ENCODE data around the gene TRPM1.

The TRPM1 gene

DNA sequence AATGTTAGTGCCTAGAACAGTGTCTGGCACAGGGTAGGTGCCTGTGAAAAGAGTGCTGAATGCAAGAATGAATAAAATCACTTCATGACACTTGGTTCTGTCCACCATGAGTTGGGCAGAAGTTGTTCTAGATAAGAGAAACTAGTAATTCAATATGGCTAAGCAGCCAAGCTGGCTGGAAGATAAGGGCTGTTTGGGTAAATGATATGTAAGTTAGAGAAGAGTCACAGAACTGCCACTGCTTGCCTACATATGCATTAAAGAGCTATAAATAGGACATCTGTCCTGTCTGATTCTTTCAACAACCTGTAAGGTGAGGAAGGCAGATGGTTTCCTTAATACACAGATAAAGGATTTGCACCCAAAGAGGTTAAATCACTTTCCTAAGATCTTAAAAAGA, 123.2 kb downstream of the TRPM1 start:
- DNase-seq (ENCODE audit: low read depth in 2 of 2): no peak

DNA sequence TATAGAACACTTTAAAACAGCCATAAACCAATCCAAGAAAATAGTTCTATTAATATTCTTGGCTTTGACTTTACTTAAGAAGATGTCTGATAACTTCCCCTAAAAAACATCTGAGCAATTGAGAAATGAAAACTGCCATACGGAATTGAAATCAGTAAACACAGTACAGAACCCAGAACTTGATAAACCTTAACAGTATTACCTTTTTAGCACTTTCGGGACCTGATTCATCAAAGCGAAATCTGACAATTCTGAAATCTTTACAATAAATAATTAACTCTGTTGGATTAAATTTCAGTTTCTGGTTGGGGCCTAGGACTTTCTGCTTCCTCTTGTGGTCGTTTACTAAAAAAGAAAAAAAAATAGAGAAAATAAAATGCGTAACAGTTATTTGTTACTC, 127.4 kb downstream of the TRPM1 start:
- no peak for DNase-seq (ENCODE audit: low read depth in 2 of 2)

DNA sequence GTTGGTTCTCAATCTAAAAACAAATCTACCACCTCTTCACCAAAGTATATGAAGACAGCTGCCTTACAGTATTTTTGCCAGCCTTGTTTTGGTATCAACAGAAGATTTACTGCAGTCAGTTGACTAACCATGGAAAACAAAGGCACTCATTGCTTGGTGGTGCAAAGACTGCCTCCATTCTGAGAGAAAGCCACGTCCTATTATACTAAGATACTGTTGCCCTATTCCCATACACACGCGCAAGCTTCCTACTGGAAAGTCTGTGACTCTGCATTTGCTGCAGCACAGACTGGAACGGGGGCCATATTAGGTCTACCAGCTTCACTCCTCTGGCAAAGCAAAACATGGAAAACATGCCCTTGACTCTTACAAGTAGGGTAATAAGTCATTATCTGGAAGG, 128.1 kb downstream of the TRPM1 start:
- DNase-seq (ENCODE audit: low read depth in 2 of 2): no peak

DNA sequence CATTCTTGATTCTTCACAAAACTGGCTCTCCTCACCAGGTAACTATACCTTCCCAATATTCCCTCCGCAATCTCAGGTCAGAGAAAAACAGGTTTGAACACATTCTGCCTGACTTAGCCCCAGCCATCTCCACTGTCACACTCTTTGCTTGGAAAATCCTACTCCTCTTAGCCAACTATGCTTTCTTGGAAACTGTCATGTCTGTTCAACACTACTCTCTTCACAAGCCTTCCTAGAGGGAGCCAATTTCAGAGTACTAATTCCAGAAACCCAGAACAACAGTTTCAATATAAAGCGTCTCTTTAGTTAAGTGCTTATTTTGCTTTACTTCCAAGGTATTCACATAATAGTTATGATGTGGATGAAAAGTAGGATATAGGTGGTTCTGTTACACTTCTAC, 131.8 kb downstream of the TRPM1 start:
- DNase-seq (ENCODE audit: low read depth in 2 of 2): no peak

DNA sequence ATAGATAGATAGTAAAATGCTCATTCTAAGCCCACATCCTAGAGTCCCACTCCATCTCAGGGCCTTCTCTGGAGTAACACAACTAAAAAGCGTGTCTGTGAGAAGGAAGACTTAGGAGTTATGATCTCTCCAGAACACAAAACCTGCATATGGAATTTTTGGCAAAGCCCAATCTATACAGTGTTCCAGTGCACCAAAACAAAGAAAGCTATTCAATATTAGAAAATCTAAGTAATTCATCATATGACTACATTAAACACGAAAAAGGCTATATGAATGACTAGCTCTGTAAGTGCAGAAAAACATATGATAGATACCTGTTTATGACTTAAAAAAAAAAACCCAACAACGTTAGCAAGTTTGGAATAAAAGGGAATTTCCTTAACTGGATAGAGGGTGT, 137.8 kb downstream of the TRPM1 start:
- no peak for DNase-seq (ENCODE audit: low read depth in 2 of 2)

DNA sequence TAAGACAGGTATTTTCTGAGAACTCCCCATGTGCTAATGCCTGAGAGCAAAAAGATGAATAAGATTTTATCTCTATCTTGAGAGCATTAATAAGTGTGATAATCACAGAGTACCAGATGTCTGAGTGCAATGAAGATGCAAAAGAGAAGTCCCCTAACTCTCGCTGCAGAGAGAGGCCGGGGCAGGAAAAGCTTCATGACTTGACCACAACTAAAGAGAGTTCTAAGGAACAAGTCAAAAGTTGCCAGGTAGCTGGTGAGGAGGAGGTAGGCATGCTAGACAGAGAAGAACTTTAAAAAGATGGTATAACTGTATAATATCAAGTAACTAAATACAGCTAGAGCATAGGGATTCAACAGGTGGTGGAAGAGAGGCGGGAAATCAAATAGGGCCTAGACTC, 138.9 kb downstream of the TRPM1 start:
- DNase-seq (ENCODE audit: low read depth in 2 of 2): no peak

DNA sequence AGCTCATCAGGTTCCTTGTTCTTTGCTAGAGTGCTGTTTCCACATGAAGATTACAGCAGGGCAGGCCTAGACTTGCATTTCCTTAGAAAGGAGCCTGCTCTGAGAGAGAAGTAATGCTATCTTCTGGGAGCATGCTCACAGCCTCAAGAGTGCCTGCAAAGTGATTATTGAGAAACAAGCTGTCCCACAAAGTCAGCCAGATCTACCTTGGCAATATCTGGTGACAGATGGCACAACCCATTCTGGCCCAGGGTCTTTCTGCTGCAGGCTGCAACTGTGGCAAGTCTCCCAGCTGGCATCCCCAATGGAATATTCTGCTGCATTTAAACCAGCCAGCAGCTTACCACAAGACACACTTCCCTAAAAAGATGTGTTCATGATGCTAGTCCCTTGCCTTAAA, 139.4 kb downstream of the TRPM1 start:
- DNase-seq (ENCODE audit: low read depth in 2 of 2): no peak

DNA sequence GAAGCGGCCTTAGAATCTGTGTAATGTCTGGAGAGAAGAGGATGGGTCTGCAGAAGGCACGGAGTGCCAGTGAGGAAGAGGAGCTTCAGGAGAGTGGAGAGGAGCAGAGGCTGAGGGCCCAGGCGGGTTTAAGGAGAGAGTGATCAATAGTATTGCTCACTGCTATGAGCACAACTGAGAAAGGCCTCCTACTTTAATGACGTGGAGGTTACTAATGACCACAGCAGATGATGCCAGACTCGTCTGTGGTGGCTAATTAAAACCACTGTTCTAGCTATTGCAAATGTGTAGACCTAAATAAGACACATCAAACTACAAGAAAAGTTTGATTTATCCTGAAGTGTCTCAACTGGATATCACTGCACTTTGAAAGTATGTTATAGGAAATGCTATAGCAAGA, 143.3 kb downstream of the TRPM1 start:
- no peak for DNase-seq (ENCODE audit: low read depth in 2 of 2)

DNA sequence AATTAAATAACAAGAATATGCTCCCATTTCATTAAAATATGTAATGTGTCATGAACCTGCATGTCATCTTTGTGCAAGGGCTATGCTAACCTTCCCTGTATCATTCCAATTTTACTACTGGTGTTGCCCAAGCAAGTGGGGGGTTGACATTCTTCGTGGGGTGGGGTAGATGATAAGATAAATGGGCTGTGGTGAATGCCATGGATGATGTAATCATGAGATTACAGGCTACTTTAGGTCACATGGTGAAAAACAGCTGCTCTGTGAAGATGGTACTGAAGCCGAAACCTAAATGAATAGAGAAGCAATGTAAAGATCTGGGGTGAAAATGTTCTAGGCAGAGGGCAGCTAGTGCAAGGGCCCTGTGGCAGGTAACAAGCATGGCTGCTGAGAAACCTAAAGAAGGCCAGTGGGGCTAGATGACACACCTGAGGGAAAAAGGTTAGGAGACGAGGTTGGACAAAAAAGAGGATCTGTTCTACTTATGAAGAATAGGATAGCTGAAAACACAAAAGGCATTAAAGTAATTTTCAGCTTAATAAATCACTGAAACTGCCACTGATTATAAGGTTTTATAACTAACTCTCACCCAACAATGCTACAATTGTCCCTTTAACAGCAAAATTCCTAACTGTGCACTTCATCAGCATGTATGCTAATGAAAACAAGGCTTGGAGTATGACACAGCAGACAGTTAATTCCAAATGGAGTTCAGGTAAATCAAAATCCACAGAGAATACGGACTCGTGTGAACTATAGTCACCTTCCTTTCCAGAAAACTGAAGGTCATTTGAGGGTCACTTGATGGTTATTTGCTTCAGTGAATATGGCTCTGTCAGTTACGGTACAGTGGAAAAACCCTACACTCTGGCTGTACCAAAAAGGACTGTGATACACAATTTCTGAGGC, 145.1 kb downstream of the TRPM1 start:
- no peak for DNase-seq (ENCODE audit: low read depth in 2 of 2)

DNA sequence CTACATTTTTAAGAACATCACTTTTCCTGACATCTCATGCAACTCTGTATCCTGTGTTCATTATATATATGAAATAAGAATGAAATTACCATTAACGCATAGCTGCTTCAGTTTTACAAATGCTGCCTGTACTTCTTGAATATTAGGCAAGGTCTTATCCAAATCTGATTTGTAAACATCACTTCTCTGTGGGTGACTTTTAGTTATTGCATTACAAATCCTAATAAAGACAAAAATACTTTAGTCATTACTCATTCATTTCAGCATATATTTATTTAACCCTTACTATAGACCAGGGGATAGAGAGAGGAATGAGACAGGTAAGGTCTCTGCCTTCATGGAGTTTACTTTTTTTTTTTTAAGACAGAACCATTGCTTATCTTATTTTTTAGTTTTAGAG, 146.9 kb downstream of the TRPM1 start:
- no peak for DNase-seq (ENCODE audit: low read depth in 2 of 2)

DNA sequence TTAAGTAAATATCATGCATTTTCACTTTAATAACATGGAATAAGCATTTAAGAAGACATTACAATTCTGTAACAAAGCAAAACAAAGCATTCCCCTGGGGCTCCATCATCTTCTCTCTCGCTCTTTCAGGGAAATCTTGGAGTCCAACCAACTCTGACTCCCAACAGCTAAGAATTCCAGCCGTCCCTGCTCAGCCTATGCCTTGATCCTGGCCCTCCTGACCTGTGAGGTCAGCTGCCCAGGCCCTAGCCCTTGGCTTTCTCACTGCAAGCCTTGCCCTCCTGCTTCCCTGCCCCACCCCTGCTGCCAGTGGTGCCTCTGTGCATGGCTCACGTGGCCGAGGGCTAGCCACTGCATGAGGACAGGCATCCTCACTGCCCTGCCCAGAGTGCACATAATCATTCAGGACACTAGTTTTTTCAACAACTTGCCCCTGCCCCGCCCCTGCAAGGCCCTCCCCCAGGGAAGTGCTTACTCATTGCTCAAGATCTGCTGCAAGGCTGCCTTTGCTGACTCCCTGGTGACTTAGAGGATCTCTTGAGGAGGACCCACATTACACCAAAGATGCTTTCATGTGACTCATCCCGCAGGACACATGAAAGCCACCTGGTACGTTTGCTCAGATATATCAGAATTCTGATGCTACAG, 147.7 kb downstream of the TRPM1 start:
- no peak for DNase-seq (ENCODE audit: low read depth in 2 of 2)

DNA sequence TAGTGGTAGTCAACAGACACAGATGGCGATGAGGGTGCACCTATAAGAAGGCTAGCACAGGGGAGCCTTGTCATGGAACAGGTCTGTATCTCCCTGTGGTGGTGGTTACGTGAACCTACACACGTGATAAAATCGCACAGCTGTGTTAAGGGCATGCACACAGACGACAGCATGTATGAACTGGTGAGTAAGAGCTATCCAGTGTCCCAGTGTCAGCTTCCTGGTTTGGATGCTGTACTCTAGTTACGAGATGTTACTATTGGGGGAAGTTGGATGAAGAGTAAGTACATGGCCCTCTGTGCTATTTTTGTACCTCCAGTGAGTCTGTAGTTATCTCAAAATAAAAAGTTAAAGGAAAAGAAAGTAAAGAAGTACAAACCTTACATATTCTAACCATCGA, 148.3 kb downstream of the TRPM1 start:
- no peak for DNase-seq (ENCODE audit: low read depth in 2 of 2)

Measured in stimulated activated CD4-positive, alpha-beta T cell treated with anti-CD3 and anti-CD28 coated beads, Interleukin-1b, Interleukin-23, amount 100 ng/mL, for 1 hour (primary cell).